HG03575 (cell line): ENCODE results near the gene APBB1.

Source experiments
- ATAC-seq: cut with Tn5 transposase; IDR thresholded peaks from one replicate; pipeline ENCODE4 v1.9.1; 2021; ENCODE audit not compliant: unreplicated experiment, insufficient number of reproducible peaks, low FRiP score; ENCODE audit errors: extremely low read depth

APBB1 gene

DNA sequence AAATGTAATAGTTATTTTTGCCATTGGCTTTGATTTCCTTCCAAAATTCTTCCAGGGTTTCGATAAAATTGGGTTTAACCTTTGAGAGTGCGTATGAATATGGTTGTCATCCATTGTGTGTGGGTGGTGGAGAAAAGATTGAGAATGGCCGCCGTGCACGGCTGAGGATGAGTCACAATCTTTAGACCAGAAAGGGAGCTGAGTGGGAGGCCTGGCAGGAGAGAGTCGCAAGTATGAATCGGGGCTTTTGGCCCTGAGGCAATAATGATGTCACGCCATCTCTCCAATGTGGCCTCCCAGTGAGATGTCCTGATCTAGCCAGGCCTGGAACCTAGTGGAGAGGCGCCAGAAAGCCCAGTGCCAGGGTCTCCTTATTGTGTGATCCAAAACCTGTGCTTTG lies 61.7 kb downstream of the APBB1 start:
- ATAC-seq: no peak

DNA sequence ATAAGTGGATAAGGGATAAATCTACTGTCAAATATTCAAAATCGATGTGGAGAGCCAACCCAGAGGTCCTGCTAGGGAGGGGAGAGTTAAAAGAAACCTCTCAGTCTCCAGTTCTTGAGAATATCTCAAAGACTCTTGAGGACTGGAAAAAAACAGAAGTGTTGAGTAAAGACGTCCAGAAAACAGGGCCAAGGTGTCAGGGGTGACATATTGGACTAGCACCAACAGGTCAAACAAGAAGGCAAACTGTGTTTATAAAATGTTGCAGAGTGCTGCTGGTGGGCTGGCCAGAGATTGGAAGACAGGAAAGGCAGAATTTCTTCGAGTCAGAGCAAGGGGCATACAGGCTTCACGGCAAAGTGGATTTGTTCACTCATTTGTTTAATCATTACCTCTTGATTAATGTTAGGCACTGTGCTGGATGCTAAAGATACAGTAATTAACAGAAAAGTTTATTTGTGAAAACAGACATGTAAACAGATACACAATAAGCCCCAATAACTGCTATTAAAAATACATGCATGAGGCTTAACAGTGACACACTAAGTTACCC lies 62.3 kb downstream of the APBB1 start:
- no peak for ATAC-seq

DNA sequence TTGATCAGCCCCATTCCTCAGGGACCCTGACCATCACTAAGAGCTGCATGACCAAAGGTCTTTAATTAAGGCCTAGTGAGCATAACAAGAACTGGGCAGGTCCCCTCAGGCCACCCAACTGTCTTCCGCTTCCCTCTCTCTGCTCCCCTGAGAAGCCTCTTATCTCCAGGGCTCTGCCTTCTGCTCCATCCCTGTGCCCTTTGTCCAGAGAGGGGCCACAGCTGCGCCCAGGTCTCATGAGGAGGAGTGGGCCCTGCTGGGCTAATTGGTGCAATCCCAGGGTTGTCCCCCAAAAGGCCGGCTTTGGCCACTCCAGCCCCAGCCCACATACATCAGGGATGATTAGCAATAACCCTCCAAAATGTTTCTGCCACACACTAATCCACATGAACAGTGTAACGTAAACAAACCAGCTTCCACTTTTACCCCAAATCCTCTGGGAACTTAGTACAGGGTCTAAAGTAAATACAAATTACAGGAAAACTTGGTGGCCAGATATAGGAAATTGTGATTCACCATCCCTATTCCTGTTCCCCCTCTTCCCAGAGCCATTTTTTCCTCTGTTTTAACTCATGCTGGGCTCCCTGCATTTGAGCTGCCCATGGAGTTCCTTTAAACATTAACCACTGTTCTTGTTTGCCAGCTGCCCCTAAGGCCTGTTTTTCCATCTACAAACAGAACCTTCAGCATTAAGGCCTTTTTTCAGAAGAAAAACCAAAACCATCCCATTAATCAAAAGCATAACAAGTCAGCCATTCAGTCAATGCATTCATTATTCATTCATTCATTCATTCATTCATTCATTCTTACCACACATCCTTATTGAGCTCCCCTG lies 64.0 kb downstream of the APBB1 start:
- no peak for ATAC-seq

DNA sequence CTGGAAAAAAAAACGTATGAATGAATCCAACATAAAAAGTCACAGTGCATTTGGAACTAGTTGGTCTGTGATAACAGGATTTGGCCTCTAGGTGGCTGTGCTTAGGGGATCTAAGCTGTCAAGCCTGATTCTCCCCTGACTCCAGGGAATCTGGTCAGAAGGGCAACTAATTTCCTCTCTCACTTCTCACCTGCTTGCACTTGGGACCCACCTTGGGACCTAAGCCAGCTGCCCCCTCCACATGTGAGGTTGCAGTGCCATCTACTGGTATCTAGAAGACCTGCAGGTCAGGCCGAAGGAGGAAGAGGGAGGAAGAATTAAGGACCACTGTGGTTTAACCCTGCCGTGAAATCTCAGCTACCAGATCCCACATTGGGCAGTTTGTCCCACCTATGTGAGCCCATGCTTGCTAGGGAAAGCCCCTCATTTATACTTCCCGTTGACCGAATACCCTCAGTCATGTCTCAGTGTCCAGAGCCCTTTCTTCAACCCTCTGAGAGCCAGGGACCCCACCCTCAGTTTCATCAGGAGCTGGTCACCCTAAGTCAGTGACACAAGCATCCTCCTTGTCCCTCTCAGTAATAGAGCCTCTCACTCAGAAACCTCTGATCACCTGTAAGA lies 65.4 kb downstream of the APBB1 start:
- no peak for ATAC-seq

DNA sequence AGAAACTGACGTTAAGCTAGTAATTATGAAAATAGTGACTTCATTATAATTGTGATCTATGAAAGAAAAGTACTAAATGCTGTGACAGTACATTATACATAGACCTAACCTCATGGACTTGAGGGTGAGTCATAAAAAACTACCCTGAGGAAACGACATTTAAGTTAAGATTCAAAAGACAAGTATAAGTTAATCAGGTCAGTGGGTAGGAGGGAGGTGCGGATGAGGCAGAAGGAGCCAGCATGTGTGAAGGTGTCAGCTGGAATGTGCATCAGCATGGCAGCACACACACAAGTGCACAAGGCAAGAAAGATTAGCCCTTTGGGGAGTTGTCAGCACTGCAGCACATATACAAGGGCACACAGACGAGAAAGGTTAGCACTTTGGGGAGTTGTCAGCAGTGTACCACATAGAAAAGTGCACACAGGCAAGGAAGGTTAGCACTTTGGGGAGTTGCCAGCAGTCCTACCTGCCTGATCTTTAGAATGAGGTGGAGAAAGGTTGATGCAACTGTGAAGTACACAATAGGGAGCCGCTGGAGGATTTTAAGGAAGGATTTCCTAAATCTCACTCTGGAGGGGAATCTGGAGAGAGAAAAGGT lies 67.0 kb downstream of the APBB1 start:
- ATAC-seq: no peak

DNA sequence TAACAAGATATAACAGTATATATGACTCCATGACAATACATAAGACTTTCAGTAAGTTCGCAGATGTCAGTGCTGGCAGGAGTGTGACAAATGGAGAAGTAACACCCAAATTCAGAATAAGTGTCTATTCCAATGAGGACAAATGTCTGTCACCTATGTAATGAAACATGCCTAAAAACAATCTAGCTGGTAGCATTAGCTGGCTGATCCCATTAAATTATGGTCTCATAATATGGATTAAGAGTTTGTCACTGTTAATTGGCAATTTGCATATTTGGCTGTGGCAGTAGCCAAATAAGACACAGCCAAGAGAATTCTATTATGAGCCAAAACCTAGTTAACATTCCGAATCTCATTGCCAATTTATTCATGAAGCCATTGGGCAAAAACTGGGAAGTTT lies 68.4 kb downstream of the APBB1 start:
- ATAC-seq: no peak

DNA sequence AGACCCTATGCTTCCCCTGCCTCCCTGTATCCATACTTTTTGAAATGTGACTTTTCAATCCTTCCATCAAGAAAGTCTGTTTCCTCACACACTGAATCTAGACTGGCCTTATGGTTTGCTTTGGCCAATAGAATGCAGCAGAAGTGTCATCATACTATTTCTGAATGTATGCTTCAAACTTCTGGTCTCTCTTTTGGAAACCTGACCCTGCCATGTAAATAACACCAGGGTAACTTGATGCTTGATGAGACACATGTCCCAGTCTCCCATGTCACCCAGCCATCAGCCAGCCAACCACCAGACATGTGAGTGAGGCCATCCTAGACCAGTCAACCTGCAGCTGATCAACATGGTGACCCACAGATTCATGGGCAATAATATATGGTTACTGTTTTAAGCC lies 68.9 kb downstream of the APBB1 start:
- ATAC-seq: no peak

DNA sequence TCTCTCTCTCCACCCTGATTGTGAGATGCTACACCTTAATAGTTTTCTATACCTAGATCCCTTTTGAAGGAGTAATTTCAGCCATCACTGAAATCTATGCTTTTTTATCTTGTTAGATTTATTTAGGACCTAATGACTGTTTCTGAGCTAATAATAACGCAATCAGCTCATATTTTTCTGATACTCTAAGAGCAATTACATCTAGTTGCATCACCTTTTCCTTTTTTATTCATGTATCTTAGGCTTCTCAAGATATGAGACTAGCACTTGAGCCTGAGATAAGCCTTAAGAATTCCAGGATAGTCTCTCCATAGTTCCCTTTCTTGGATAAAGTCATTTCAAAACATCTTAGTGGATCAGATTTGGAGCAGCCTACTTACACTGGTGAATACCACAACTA lies 73.5 kb downstream of the APBB1 start:
- ATAC-seq: no peak
